ENCODE results near the gene REXO2. TPM values are rescaled to one million over a fixed set of nuclear protein-coding genes. Genes with fewer than 3 reads are reported as not detected.

Gene REXO2
- total and polyA plus RNA-seq, 2 of the 4 experiments (the other 2 are of a cell fraction), result 179 to 255 TPM

DNA sequence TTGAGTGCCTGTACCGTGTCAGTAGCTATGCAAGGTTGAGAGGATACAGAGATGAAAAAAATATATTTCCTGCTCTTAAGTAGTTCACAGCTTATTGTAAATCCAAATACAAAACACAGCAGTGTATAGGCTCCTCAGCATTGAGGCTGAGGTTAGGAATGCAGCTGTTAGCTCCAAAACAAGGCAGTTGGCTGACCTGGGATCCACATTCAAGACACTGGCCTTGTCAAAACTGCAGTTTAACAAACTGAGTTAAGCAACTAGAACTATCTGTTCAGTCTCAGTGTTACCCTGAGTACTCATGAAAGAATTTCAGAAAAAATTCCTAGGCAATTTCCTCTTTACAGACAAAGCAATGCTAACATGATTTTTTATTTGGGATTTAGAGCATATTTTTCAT, 42.8 kb downstream of the REXO2 start:
- ATAC-seq (ENCODE audit: low read depth) (no peak; the same call in 1 of the 2 replicates), DNase-seq (no peak)
- Histone ChIP-seq H3K36me3 (ENCODE audit: control insufficient read depth, insufficient read depth, low read length) (no peaks in the 10 kb centered on the region), H3K56ac (ENCODE audit: extremely low read depth, insufficient read depth, low read length) (no peak overlapping the region), H4K91ac (ENCODE audit: insufficient read depth, low read depth, low read length) (no peak overlapping the region), H3K4me3 (ENCODE audit: insufficient read depth, low read depth, low read length) (no peak overlapping the region), H2BK120ac (ENCODE audit: low read depth, low read length) (no peak overlapping the region), H3K79me1 (ENCODE audit: low read depth in 1 of 2, low read length in 2 of 2) (no peaks in the 10 kb centered on the region), H3K14ac (replicated peaks; ENCODE audit: low read depth, low read length) (no peak overlapping the region), H2BK15ac (ENCODE audit: low read depth, low read length) (no peak overlapping the region), H3K4me1 (ENCODE audit: control insufficient read depth, insufficient read depth, low read length) (no peaks in the 10 kb centered on the region; the same call in none of the 2 replicates), H2AFZ (replicated peaks; ENCODE audit: low read length, poor library complexity) (no peak overlapping the region), H4K5ac (ENCODE audit: low read depth, low read length) (no peak overlapping the region), H3K9ac (ENCODE audit: low read depth, low read length) (no peak overlapping the region), H3K27me3 (ENCODE audit: control insufficient read depth, insufficient read depth, low read length) (no peaks in the 10 kb centered on the region), H3K9me1 (ENCODE audit: insufficient read depth, low read length) (no peaks in the 10 kb centered on the region), H2AK9ac (replicated peaks; ENCODE audit: low read depth, low read length, poor library complexity) (no peak overlapping the region), H3K9me3 (ENCODE audit: control insufficient read depth, insufficient read depth, low read length) (no peaks in the 10 kb centered on the region), H2BK5ac (ENCODE audit: low read depth, low read length, poor library complexity, severe bottlenecking) (no peak overlapping the region), H3K18ac (ENCODE audit: low read depth, low read length) (no peak overlapping the region), H2BK20ac (ENCODE audit: low read depth, low read length) (no peak overlapping the region), H3K27ac (ENCODE audit: insufficient read depth, low read length) (no peak overlapping the region), H2AK5ac (ENCODE audit: low read depth, low read length) (no peak overlapping the region), H3K23ac (ENCODE audit: low read depth, low read length) (no peak overlapping the region), H3K4ac (ENCODE audit: low read depth, low read length) (no peak overlapping the region), H4K20me1 (ENCODE audit: insufficient read depth, low read length) (no peaks in the 10 kb centered on the region), H3K4me2 (ENCODE audit: low read depth, low read length) (no peak overlapping the region), H4K8ac (ENCODE audit: low read depth in 2 of 2, low read length in 2 of 2) (no peak overlapping the region)
- TF ChIP-seq FOS (IDR thresholded peaks at IDR 0.05; ENCODE audit: low read depth, low read length) (no peak), POLR2A (IDR thresholded peaks at IDR 0.05; ENCODE audit: low read depth, low read length) (no peak), MAFK (IDR thresholded peaks at IDR 0.05; ENCODE audit: low read depth, low read length) (no peak), RCOR1 (IDR thresholded peaks at IDR 0.05; ENCODE audit: insufficient replicate concordance, low read length) (no peak), NFE2L2 (IDR thresholded peaks at IDR 0.05; ENCODE audit: low read depth, low read length) (no peak), BHLHE40 (IDR thresholded peaks at IDR 0.05; ENCODE audit: low read depth, low read length) (no peak), CHD1 (IDR thresholded peaks at IDR 0.05; ENCODE audit: low read depth, low read length) (no peak), RAD21 (IDR thresholded peaks at IDR 0.05; ENCODE audit: low read length) (no peak), SMC3 (IDR thresholded peaks at IDR 0.05; ENCODE audit: low read depth, low read length) (no peak), MAZ (IDR thresholded peaks at IDR 0.05; ENCODE audit: borderline replicate concordance, low read depth, low read length) (no peak), RFX5 (IDR thresholded peaks at IDR 0.05; ENCODE audit: low read depth, low read length) (no peak), MXI1 (IDR thresholded peaks at IDR 0.05; ENCODE audit: borderline replicate concordance, low read depth, low read length) (no peak), CEBPB (IDR thresholded peaks at IDR 0.05; ENCODE audit: low read depth, low read length) (no peak)
- TF ChIP-seq, protein P1, sequence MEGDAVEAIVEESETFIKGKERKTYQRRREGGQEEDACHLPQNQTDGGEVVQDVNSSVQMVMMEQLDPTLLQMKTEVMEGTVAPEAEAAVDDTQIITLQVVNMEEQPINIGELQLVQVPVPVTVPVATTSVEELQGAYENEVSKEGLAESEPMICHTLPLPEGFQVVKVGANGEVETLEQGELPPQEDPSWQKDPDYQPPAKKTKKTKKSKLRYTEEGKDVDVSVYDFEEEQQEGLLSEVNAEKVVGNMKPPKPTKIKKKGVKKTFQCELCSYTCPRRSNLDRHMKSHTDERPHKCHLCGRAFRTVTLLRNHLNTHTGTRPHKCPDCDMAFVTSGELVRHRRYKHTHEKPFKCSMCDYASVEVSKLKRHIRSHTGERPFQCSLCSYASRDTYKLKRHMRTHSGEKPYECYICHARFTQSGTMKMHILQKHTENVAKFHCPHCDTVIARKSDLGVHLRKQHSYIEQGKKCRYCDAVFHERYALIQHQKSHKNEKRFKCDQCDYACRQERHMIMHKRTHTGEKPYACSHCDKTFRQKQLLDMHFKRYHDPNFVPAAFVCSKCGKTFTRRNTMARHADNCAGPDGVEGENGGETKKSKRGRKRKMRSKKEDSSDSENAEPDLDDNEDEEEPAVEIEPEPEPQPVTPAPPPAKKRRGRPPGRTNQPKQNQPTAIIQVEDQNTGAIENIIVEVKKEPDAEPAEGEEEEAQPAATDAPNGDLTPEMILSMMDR (conservative IDR thresholded peaks at IDR 0.05; ENCODE audit: low read depth, low read length), result no peak
- TF ChIP-seq, protein P2, sequence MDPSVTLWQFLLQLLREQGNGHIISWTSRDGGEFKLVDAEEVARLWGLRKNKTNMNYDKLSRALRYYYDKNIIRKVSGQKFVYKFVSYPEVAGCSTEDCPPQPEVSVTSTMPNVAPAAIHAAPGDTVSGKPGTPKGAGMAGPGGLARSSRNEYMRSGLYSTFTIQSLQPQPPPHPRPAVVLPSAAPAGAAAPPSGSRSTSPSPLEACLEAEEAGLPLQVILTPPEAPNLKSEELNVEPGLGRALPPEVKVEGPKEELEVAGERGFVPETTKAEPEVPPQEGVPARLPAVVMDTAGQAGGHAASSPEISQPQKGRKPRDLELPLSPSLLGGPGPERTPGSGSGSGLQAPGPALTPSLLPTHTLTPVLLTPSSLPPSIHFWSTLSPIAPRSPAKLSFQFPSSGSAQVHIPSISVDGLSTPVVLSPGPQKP (IDR thresholded peaks at IDR 0.05; ENCODE audit: borderline replicate concordance, low read depth, low read length), result no peak
- CTCF ChIA-PET, result no interaction called here
- no TSS peak for BruUV-seq (replicated peaks)
- intact Hi-C loops (cut with micrococcal nuclease), result no loop called here
- WGBS, 2 experiments (ENCODE audit: extremely low coverage in 2 of 2, insufficient read length in 1 of 2), result no CpG with 5 or more reads among the region's 1 CpG
- POLR2A ChIA-PET (ENCODE audit: unreplicated experiment), result no interaction called here
- in situ Hi-C loops (cut with MboI; ENCODE audit: low sequenced_read_pairs), result no loop called here
- dilution Hi-C loops (cut with HindIII; ENCODE audit: low sequenced_read_pairs, unreplicated experiment), result no loop called here
